ENCODE data around the gene RAX2. TPM values are rescaled to one million over a fixed set of nuclear protein-coding genes. Genes with fewer than 3 reads are reported as not detected.
A peak's percentile ranks its signal among the peaks of the same experiment; 100 is the strongest.

Gene RAX2
- total and polyA plus RNA-seq, 9 of the 15 experiments (the other 6 are each of a cell fraction or from before 2014, with no cell fraction given) = not detected

- TF ChIP-seq ZBTB5 (IDR thresholded peaks at IDR 0.05) (no peak), CTCF (IDR thresholded peaks at IDR 0.05 in 2 of 3, conservative IDR thresholded peaks at IDR 0.05 in 1 of 3; ENCODE audit: insufficient read depth in 2 of 3, low read depth in 1 of 3, low read length in 3 of 3) (peak; percentile 39 to 45 (median 44); a peak in 5 of 6 replicates), PTRF (tag; IDR thresholded peaks at IDR 0.05) (no peak), FOXP1 (CRISPR knock-in tag; IDR thresholded peaks at IDR 0.05) (no peak), SMAD1 (IDR thresholded peaks at IDR 0.05; ENCODE audit: low read depth, low read length, partially characterized antibody) (no peak), PML (IDR thresholded peaks at IDR 0.05; ENCODE audit: low read length) (no peak), MYNN (IDR thresholded peaks at IDR 0.05) (no peak), MYNN (CRISPR knock-in tag; IDR thresholded peaks at IDR 0.05) (no peak), ZBTB43 (CRISPR knock-in tag; IDR thresholded peaks at IDR 0.05) (no peak), TEAD1 (CRISPR knock-in tag; IDR thresholded peaks at IDR 0.05) (no peak), HDGF (IDR thresholded peaks at IDR 0.05) (no peak), NFIC (IDR thresholded peaks at IDR 0.05) (0 out of 2 replicates have a peak, but pooled peaks have one; percentile 31), ZNF76 (CRISPR knock-in tag; IDR thresholded peaks at IDR 0.05; ENCODE audit: borderline replicate concordance) (no peak), TFAP4 (CRISPR knock-in tag; IDR thresholded peaks at IDR 0.05; ENCODE audit: borderline replicate concordance) (0 out of 2 replicates have a peak, but pooled peaks have one; percentile 14), KLF10 (CRISPR knock-in tag; IDR thresholded peaks at IDR 0.05) (no peak), SRSF1 (IDR thresholded peaks at IDR 0.05; ENCODE audit: low read depth, low read length) (no peak), ZNF280A (IDR thresholded peaks at IDR 0.05; ENCODE audit: low read depth, partially characterized antibody) (no peak), RAD21 (CRISPR knock-in tag; conservative IDR thresholded peaks at IDR 0.05 in 1 of 2, IDR thresholded peaks at IDR 0.05 in 1 of 2) (peak in 1 of 2 experiments; percentile 32; a peak in 2 of 4 replicates)
Observed at GRCh38 chr19:3783660-3784584, 11.9 kb upstream of the RAX2 start (continued).

Data from K562 (cell line).